HG03565 (cell line): ENCODE results near the gene TIMM44.
"Not testable (repeated sequence)": the region's sequence is repeated elsewhere in the genome, so short reads cannot be mapped to it uniquely, and the experiment has no call there.

Experiments
- ATAC-seq: cut with Tn5 transposase; IDR thresholded peaks from one replicate; pipeline ENCODE4 v1.9.1; 2021; ENCODE audit warnings: mild to moderate bottlenecking, moderate library complexity; ENCODE audit not compliant: unreplicated experiment

The TIMM44 gene

GRCh38 chr19:7903244-7904073 lies 40.0 kb downstream of the TIMM44 start, which contains the start of gene MAP2K7:
Gene MAP2K7 (plus strand): TSS chr19:7903877. CDS start chr19:7903945, 68 bp downstream.
- ATAC-seq, result peak; percentile 89

DNA sequence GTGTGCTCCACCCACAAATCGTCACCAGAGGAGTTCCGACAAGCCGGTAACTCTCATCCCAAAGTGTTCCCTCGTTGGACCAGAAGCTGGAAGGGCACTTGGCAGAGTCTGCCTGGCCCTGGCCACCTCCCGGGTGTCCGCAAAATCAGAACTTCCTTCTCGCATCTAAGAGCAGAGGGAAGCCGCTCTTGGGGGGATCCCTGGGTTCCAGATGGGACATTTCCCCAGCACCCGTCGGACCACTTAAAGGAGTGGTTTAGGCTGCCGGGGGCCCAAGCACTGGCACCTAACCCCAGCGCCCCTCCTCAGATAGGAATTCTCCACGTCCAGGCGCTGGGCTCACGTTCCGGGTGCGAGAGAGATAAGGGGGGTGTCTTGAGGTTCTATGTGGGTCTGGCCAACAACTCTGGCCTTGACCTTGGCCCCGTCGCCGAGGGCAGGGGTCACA lies 40.6 kb downstream of the TIMM44 start:
- no peak for ATAC-seq

GRCh38 chr19:7901337-7901736 lies 42.1 kb downstream of the TIMM44 start:
- ATAC-seq, result no peak

DNA sequence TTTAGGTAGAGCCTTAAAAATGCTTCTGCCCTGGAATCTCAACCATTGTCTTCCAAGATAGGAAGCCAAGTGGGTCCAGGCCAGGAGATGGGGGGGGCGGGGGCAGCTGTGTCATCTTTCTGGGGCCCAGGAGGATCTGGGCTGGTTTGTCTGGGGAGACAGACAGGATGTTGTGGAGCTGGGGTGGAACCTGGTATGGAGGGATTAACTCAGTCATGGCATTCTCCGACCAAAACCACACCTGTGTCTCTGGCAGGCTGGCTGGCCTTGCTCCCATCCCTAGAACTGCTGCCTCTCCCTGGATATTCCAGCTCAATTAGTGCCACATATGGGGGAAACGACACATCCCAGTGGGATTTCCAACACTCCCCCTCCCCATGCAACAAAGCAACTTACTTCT lies 42.5 kb downstream of the TIMM44 start:
- ATAC-seq, result no peak

DNA sequence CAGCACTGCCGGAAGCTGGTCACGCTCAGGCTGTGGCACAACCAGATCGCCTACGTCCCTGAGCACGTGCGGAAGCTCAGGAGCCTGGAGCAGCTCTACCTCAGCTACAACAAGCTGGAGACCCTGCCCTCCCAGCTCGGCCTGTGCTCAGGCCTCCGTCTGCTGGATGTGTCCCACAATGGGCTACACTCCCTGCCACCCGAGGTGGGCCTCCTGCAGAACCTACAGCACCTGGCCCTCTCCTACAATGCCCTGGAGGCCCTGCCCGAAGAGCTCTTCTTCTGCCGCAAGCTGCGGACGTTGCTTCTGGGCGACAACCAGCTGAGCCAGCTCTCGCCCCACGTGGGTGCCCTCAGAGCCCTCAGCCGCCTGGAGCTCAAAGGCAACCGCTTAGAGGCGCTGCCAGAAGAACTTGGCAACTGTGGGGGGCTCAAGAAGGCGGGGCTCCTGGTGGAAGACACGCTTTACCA lies 43.0 kb downstream of the TIMM44 start:
- no peak for ATAC-seq

DNA sequence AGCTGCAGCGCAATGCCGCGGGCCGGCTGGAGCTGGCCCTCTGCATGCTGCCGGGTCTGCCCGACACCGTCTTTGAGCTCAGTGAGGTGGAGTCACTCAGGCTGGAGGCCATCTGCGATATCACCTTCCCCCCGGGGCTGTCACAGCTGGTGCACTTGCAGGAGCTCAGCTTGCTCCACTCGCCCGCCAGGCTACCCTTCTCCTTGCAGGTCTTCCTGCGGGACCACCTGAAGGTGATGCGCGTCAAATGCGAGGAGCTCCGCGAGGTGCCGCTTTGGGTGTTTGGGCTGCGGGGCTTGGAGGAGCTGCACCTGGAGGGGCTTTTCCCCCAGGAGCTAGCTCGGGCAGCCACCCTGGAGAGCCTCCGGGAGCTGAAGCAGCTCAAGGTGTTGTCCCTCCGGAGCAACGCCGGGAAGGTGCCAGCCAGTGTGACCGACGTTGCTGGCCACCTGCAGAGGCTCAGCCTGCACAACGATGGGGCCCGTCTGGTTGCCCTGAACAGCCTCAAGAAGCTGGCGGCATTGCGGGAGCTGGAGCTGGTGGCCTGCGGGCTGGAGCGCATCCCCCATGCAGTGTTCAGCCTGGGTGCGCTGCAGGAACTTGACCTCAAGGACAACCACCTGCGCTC lies 43.6 kb downstream of the TIMM44 start:
- no peak for ATAC-seq

DNA sequence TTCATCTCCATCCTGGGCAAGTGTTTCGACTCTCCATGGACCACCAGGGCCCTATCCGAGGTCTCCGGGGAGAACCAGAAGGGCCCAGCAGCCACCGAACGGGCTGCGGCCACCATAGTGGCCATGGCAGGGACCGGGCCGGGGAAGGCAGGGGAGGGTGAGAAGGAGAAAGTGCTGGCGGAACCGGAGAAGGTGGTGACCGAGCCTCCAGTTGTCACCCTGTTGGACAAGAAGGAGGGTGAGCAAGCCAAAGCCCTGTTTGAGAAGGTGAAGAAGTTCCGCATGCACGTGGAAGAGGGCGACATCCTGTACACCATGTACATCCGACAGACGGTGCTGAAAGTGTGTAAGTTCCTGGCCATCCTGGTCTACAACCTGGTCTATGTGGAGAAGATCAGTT lies 44.5 kb downstream of the TIMM44 start:
- ATAC-seq, result no peak

DNA sequence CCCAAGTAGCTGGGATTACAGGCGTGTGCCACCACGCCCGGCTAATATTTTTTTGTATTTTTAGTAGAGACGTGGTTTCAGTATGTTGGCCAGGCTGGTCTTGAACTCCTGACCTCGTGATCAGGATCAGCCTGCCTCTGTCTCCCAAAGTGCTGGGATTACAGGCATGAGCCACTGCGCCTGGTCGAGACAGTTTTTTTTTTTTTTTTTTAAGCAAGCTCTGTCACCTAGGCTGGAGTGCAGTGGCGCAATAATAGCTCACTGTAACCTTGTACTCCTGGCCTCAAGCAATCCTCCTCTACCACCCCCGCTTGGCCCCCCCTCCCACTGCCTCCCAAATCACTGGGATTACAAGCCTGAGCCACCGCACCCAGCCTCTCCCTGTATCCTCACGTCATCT lies 46.2 kb downstream of the TIMM44 start:
- no peak for ATAC-seq

- ATAC-seq, result no peak
Measured at GRCh38 chr19:7895565-7895964, 47.9 kb downstream of the TIMM44 start.

DNA sequence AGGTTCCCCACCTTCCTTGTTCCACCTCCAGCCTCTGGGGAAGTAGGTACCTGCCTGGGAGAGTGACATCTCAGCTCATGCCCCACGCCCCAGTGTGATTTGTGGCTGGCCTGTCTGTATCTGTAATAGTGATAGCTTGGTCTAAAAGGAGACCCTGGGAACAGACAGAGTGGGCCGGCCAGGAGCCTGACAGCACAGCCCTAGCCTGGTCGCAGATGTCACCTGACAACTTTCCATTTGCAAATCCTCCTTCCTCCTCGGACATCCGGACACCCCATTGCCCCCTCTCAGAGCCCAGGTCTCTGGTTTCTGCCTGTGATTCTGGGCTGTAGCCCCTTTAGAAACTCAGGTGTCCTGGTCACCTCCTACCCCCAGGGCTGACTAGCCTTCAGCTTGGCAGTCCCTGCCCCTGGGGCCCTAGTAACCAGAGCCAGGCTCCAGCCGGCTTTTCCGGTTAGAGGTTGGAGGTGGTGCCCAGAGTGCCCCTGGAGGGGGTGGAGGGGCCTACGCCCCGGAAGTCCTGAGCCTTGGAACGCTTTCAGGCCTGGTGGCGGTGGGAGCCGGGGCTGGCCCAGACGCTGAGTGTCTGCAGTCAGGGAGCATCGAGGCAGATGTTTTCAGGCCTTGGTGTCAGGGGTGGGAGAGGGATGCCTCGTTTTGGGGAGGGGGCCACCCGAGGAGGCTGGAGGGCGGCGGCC lies 48.7 kb downstream of the TIMM44 start:
- ATAC-seq, result no peak

GRCh38 chr19:7893362-7894101 lies 49.9 kb downstream of the TIMM44 start:
- not testable (repeated sequence) for ATAC-seq

DNA sequence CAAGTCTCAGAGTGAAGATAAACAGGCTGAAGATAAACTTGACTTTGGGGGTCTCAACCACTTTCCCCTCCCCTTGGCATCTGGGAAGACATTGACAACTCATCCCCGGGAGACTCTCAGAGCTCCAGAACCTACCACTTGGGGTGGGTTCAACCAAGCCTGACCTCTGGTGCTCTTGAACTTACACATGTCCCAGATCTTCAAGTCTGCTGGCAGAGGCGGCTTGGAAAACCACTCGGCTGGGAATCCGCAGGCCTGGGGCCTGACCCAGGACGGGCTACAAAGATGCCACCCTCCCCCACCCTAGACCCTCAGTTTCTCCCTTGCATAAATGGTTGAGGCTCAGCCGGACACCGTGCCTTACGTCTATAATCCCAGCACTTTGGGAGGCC lies 54.6 kb downstream of the TIMM44 start:
- ATAC-seq, result no peak

GRCh38 chr19:7888145-7888825 lies 55.2 kb downstream of the TIMM44 start, which contains the start of gene LRRC8E:
Gene LRRC8E (plus strand): TSS chr19:7888510. CDS start chr19:7895604, 7,094 bp downstream.
- no peak for ATAC-seq

GRCh38 chr19:7887408-7888144 lies 55.9 kb downstream of the TIMM44 start:
- ATAC-seq, result no peak

DNA sequence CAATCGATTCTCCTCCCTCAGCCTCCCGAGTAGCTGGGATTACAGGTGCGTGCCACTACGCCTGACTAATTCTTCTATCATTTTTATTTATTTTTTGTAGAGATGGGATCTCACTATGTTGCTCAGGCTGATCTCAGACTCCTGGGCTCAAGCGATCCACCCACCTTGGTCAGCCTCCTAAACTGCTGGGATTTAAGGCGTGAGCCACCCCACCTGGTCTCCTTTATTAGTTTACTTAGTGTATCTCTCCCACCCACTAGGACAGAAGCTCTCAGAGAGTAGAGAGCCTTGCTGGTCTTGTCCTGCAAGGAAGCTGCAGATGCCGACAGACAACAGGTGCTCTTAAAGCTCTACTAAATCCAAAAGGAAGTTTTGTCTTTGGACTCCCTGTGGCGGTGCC lies 57.6 kb downstream of the TIMM44 start:
- ATAC-seq, result no peak

DNA sequence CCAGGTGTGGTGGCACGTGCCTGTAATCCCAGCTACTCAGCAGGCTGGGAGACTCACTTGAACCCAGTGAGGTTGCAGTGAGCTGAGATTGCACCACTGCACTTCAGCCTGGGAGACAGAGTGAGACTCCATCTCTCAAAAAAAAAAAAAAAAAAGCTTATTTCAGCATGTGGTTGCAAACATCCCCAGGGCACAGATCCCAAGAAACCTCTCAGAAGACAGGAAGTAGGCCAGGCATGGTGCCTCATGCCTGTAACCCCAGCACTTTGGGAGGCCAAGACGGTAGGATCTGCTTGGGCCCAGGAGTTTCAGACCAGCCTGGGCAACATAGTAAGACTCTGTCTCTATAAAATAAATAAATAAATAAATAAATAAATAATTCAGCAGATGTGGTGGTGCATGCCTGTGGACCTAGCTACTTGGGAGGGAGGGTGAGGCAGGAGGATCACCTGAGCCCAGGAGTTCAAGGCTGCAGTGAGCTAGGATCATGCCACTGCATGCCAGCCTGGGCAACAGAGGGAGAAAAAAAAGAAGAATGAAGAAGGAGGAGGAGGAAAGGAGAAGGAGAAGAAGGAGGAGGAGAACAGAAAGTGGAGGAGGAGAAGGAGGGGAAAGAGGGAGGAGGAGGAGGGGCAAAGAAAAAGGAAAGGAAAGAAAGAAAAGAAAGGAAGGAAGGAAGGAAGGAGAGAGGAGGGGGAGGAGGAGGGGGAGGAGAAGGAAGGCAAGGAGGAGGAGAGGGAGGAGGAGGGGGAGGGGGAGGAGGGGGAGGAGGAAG lies 59.5 kb downstream of the TIMM44 start:
- no peak for ATAC-seq

DNA sequence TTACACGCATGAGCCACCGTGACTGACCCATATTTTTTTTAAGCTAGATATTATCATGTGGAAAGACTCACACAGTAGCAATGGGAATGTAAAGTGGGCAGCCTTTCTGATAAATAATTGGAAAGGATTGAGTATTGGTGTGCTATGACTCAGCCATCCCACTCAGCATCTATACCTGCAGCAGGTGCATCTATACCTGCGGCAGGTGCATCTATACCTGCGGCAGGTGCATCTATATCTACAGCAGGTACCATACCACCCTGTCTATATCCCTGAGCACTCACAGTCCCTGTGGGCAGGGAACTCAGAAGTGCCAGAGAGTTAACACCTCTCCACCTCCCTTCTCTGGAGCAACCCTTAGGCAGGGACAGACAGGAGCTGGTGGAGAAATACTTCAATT lies 60.4 kb downstream of the TIMM44 start:
- ATAC-seq, result no peak

GRCh38 chr19:7881910-7882309 lies 61.6 kb downstream of the TIMM44 start:
- no peak for ATAC-seq

GRCh38 chr19:7879836-7880235 lies 63.6 kb downstream of the TIMM44 start:
- ATAC-seq, result no peak
